ENCODE data around the gene DPEP3. TPM values are rescaled to one million over a fixed set of nuclear protein-coding genes. Genes with fewer than 3 reads are reported as not detected.

The DPEP3 gene
- total and polyA plus RNA-seq, 2 experiments from 2014 or later = not detected

GRCh38 chr16:67943619-67944504 is 36.4 kb downstream of the DPEP3 start, which contains the start of gene LCAT:
Gene LCAT (minus strand): TSS chr16:67944120. CDS start chr16:67944101, 19 bp downstream.
- Histone ChIP-seq H3K4me3 (no peak within 1 kb of the TSS), H4K20me1 (ENCODE audit: insufficient read depth, poor library complexity, severe bottlenecking) (no peaks in the 10 kb centered on the region), H3K79me2 (peaks cover 13% of the 10 kb centered on the region), H3K27me3 (no peaks in the 10 kb centered on the region), H3K9me3 (ENCODE audit: low read depth) (no peaks in the 10 kb centered on the region), H3K4me2 (no peak within 1 kb of the TSS), H3K27ac (no peak within 1 kb of the TSS), H3K36me3 (replicated peaks; ENCODE audit: insufficient read depth, low read depth) (no peaks in the 10 kb centered on the region), H3K4me1 (ENCODE audit: insufficient read depth) (no peaks in the 10 kb centered on the region), H2AFZ (no peak within 1 kb of the TSS), H3K9me2 (replicated peaks; ENCODE audit: insufficient read depth) (no peaks in the 10 kb centered on the region)
- TF ChIP-seq CTCF (IDR thresholded peaks at IDR 0.05; ENCODE audit: poor library complexity) (no peak), EZH2phosphoT487 (IDR thresholded peaks at IDR 0.05; ENCODE audit: low read depth, severe bottlenecking, unreplicated experiment) (no peak), EZH2 (IDR thresholded peaks at IDR 0.05; ENCODE audit: borderline replicate concordance) (no peak)
- WGBS (ENCODE audit: low lambda C conversion rate, missing lambda C conversion rate) = 82% methylated on average over 19 of the region's 23 CpGs
- DNase-seq (ENCODE audit: low spot score) = no peak

GRCh38 chr16:67943256-67943618 is 37.1 kb downstream of the DPEP3 start:
- no peak for DNase-seq (ENCODE audit: low spot score)
- Histone ChIP-seq H3K9me3 (ENCODE audit: low read depth) (no peaks in the 10 kb centered on the region), H3K36me3 (replicated peaks; ENCODE audit: insufficient read depth, low read depth) (no peaks in the 10 kb centered on the region), H3K4me2 (no peak overlapping the region), H2AFZ (no peak overlapping the region), H3K9me2 (replicated peaks; ENCODE audit: insufficient read depth) (no peaks in the 10 kb centered on the region), H4K20me1 (ENCODE audit: insufficient read depth, poor library complexity, severe bottlenecking) (no peaks in the 10 kb centered on the region), H3K4me3 (no peak overlapping the region), H3K27ac (no peak overlapping the region), H3K79me2 (peaks cover 13% of the 10 kb centered on the region), H3K4me1 (ENCODE audit: insufficient read depth) (no peaks in the 10 kb centered on the region), H3K27me3 (no peaks in the 10 kb centered on the region)
- TF ChIP-seq CTCF (IDR thresholded peaks at IDR 0.05; ENCODE audit: poor library complexity) (no peak), EZH2 (IDR thresholded peaks at IDR 0.05; ENCODE audit: borderline replicate concordance) (no peak), EZH2phosphoT487 (IDR thresholded peaks at IDR 0.05; ENCODE audit: low read depth, severe bottlenecking, unreplicated experiment) (no peak)
- WGBS (ENCODE audit: low lambda C conversion rate, missing lambda C conversion rate) = 100% methylated on average over 3 of the region's 6 CpGs

GRCh38 chr16:67942510-67943255 is 37.6 kb downstream of the DPEP3 start:
- H4K20me1 ChIP-seq (ENCODE audit: insufficient read depth, poor library complexity, severe bottlenecking) = no peaks in the 10 kb centered on the region
- no peak overlapping the region for H2AFZ ChIP-seq
- TF ChIP-seq CTCF (IDR thresholded peaks at IDR 0.05; ENCODE audit: poor library complexity) (no peak), EZH2 (IDR thresholded peaks at IDR 0.05; ENCODE audit: borderline replicate concordance) (no peak), EZH2phosphoT487 (IDR thresholded peaks at IDR 0.05; ENCODE audit: low read depth, severe bottlenecking, unreplicated experiment) (no peak)
- no peaks in the 10 kb centered on the region for H3K9me2 ChIP-seq (replicated peaks; ENCODE audit: insufficient read depth)
- H3K36me3 ChIP-seq (replicated peaks; ENCODE audit: insufficient read depth, low read depth) = no peaks in the 10 kb centered on the region
- H3K79me2 ChIP-seq = peaks cover 18% of the 10 kb centered on the region
- no peak overlapping the region for H3K27ac ChIP-seq
- H3K27me3 ChIP-seq = no peaks in the 10 kb centered on the region
- H3K4me2 ChIP-seq = no peak overlapping the region
- H3K4me1 ChIP-seq (ENCODE audit: insufficient read depth) = no peaks in the 10 kb centered on the region
- DNase-seq (ENCODE audit: low spot score) = no peak
- no peaks in the 10 kb centered on the region for H3K9me3 ChIP-seq (ENCODE audit: low read depth)
- no peak overlapping the region for H3K4me3 ChIP-seq
- 96% methylated on average over 27 of the region's 27 CpGs for WGBS (ENCODE audit: low lambda C conversion rate, missing lambda C conversion rate)
